NB4 (cell line): ENCODE results near the gene EHMT1.

Experiments
- CTCF ChIP-seq: IDR thresholded peaks from one replicate; pipeline ENCODE4 v1.5.1; 2012; ENCODE audit warnings: low read depth, low read length
- MAX ChIP-seq: IDR thresholded peaks from 2 replicates; pipeline ENCODE4 v1.6.1; 2011; ENCODE audit warnings: low read depth, low read length
- MYC ChIP-seq: IDR thresholded peaks from 2 replicates; pipeline ENCODE4 v1.6.1; 2011; ENCODE audit warnings: low read depth, low read length

- TF ChIP-seq CTCF = no peak
- no peak for TF ChIP-seq MAX
- TF ChIP-seq MYC = no peak
Observed at GRCh38 chr9:137836151-137836830, 217.5 kb downstream of the EHMT1 start.
